ENCODE measurements around the gene ZFYVE19. TPM values are rescaled to one million over a fixed set of nuclear protein-coding genes. Genes with fewer than 3 reads are reported as not detected.

The ZFYVE19 gene
- total and polyA plus RNA-seq, 8 donors: 7.4 to 27.3 (median 9.3) TPM

- TF ChIP-seq, protein P1, sequence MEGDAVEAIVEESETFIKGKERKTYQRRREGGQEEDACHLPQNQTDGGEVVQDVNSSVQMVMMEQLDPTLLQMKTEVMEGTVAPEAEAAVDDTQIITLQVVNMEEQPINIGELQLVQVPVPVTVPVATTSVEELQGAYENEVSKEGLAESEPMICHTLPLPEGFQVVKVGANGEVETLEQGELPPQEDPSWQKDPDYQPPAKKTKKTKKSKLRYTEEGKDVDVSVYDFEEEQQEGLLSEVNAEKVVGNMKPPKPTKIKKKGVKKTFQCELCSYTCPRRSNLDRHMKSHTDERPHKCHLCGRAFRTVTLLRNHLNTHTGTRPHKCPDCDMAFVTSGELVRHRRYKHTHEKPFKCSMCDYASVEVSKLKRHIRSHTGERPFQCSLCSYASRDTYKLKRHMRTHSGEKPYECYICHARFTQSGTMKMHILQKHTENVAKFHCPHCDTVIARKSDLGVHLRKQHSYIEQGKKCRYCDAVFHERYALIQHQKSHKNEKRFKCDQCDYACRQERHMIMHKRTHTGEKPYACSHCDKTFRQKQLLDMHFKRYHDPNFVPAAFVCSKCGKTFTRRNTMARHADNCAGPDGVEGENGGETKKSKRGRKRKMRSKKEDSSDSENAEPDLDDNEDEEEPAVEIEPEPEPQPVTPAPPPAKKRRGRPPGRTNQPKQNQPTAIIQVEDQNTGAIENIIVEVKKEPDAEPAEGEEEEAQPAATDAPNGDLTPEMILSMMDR (IDR thresholded peaks at IDR 0.05): no peak
- peaks cover 9 to 13% (median 9%) of the 10 kb centered on the region in 3 donors for H3K4me1 ChIP-seq
- H3K9me3 ChIP-seq: no peaks in the 10 kb centered on the region
- no peaks in the 10 kb centered on the region for H3K27me3 ChIP-seq
- 12 to 18% methylated on average over 8 of the region's 8 CpGs for WGBS, 2 donors
- intact Hi-C loops (cut with DNase I): no loop called here
- H3K27ac ChIP-seq: peak overlapping the region; percentile 76 to 92 (median 87)
- FAIRE-seq: no peak
- DNase-seq: peak in 1 of 6 donors; percentile 33
- peak overlapping the region; percentile 40 to 56 (median 50) for H3K4me3 ChIP-seq
- no peaks in the 10 kb centered on the region for H3K36me3 ChIP-seq
- ATAC-seq: peak in 2 of 4 donors; percentile 1
Measured at GRCh38 chr15:40764629-40765103, 42.2 kb upstream of the ZFYVE19 start.

- Histone ChIP-seq H3K27ac (no peak overlapping the region), H3K4me3 (no peak overlapping the region), H3K9me3 (no peaks in the 10 kb centered on the region), H3K4me1 (peaks cover 9 to 13% (median 9%) of the 10 kb centered on the region in 3 donors), H3K36me3 (no peaks in the 10 kb centered on the region), H3K27me3 (no peaks in the 10 kb centered on the region)
- intact Hi-C loops (cut with DNase I): no loop called here
- ATAC-seq (no peak), DNase-seq (no peak), FAIRE-seq (no peak)
- TF ChIP-seq, protein P1 (IDR thresholded peaks at IDR 0.05): no peak
- WGBS, 2 donors: 72 to 77% methylated on average over 7 of the region's 7 CpGs
Measured at GRCh38 chr15:40766194-40766815, 40.6 kb upstream of the ZFYVE19 start.

DNA sequence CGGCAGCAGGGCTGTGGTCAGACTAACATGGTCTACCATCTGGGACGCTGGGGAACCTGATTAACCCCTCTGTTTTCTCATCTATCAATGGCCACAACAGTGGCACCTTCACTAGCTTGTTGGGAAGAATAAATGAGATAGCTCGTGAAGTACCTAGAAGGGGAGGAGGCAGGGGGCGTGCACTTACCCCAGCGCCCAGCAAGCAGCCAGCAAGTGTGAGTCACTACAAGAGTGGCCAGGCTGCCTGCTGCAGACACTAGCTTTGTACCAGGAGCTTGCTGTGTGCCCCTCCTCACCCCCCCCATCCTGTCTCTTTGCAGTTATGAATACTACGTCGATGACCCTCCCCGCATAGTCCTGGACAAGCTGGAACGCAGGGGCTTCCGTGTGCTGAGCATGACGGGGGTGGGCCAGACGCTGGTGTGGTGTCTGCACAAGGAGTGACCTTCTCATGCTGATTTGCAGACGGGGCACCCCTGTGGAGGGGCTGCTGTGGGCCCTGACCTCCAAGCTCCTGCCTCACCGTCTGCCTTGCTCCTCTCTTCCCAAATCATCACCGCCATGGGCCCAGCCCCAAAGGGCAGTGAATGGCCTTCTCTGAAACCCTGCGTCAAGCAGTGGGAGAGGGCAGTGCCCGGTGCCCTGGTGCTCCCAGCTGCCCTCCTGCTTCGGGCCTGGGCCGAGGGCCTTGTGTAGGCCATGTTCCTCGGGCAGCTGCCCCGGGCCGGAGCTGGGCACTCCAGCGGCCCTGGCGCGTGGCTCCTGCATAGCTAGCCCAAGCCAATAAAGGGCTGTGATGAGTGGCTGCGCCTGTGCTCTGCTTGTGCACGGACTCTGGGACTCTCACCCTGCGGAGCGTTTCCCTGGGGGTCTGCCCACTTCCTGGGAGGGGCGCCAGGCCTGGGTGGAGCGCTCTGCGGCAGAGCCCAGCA is 39.7 kb upstream of the ZFYVE19 start:
- Histone ChIP-seq H3K27me3 (no peaks in the 10 kb centered on the region), H3K4me3 (no peak overlapping the region), H3K27ac (no peak overlapping the region), H3K36me3 (no peaks in the 10 kb centered on the region), H3K4me1 (peaks cover 9 to 13% (median 9%) of the 10 kb centered on the region in 3 donors), H3K9me3 (no peaks in the 10 kb centered on the region)
- no peak for FAIRE-seq
- no peak for ATAC-seq
- intact Hi-C loops (cut with DNase I): no loop called here
- WGBS, 2 donors: 92% methylated on average over 32 of the region's 32 CpGs
- DNase-seq: no peak
- TF ChIP-seq, protein P1 (IDR thresholded peaks at IDR 0.05): no peak

DNA sequence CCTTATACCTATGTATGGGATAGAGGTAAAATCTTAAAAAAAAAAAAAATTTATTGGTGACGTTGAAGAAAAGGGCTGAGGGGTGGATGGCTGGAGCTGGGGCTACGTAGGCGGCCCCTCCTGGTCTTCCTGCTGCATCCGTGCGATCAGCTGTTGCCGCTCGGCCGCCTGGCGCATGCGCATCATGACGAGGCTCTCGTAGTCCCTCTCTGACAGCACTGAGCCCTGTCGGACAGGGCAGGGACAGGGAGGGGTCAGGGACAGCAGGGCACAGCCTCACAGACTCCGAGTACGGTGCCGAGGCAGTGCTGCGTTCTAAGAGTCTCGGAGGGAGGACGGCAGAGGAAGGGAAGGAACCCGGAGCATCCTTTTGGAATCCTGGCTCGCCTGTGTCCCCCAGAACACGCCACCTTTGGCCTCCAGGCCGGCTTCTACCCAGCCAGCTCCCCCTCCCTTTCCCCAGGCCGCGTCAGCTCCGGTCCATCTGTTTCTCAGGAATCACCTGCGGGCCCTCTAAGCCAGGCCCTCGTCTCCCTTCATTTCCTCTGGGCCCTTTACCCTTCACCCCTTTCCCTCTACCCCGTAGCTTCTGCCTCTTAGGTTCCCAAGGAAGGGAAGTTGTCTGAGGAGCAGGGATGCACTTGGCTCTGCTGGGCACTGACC is 38.9 kb upstream of the ZFYVE19 start:
- intact Hi-C loops (cut with DNase I): no loop called here
- H3K4me1 ChIP-seq: peaks cover 5 to 13% (median 9%) of the 10 kb centered on the region in 3 donors
- ATAC-seq: no peak
- H3K27me3 ChIP-seq: no peaks in the 10 kb centered on the region
- no peaks in the 10 kb centered on the region for H3K36me3 ChIP-seq
- WGBS, 2 donors: 88 to 91% methylated on average over 28 to 29 of the region's 29 CpGs
- no peak for FAIRE-seq
- DNase-seq: no peak
- TF ChIP-seq, protein P1 (IDR thresholded peaks at IDR 0.05): no peak
- H3K4me3 ChIP-seq: no peak overlapping the region
- no peaks in the 10 kb centered on the region for H3K9me3 ChIP-seq
- H3K27ac ChIP-seq: no peak overlapping the region
